Measurements from ENCODE around the gene OGFOD3.
"Not testable (repeated sequence)": the region's sequence is repeated elsewhere in the genome, so short reads cannot be mapped to it uniquely, and the experiment has no call there.

OGFOD3 gene

GRCh38 chr17:82386255-82386831, 32.0 kb downstream of the OGFOD3 start:
- no peak for DNase-seq

GRCh38 chr17:82385559-82386254, 32.7 kb downstream of the OGFOD3 start:
- no peak for DNase-seq

- DNase-seq: peak; percentile 45
These were observed 33.5 kb downstream of the OGFOD3 start for GRCh38 chr17:82384730-82385481.

- no peak for DNase-seq
These were observed 34.2 kb downstream of the OGFOD3 start for GRCh38 chr17:82384051-82384729.

- DNase-seq: peak; percentile 28
These were observed 35.0 kb downstream of the OGFOD3 start for GRCh38 chr17:82383411-82383810.

GRCh38 chr17:82382933-82383255, 35.5 kb downstream of the OGFOD3 start:
- no peak for DNase-seq

GRCh38 chr17:82382220-82382932, 36.0 kb downstream of the OGFOD3 start:
- DNase-seq: not testable (repeated sequence)

- DNase-seq: not testable (repeated sequence)
These were observed 36.7 kb downstream of the OGFOD3 start for GRCh38 chr17:82381703-82382009.

GRCh38 chr17:82380860-82381702, 37.3 kb downstream of the OGFOD3 start:
- DNase-seq: no peak

- DNase-seq: no peak
These were observed 39.7 kb downstream of the OGFOD3 start for GRCh38 chr17:82378741-82379021.

- no peak for DNase-seq
These were observed 40.3 kb downstream of the OGFOD3 start for GRCh38 chr17:82377924-82378740.

GRCh38 chr17:82377294-82377693, 41.1 kb downstream of the OGFOD3 start:
- not testable (repeated sequence) for DNase-seq

- no peak for DNase-seq
These were observed 42.2 kb downstream of the OGFOD3 start for GRCh38 chr17:82376042-82376730.

GRCh38 chr17:82375359-82376041, 42.9 kb downstream of the OGFOD3 start:
- no peak for DNase-seq

- DNase-seq: peak; percentile 52
These were observed 43.6 kb downstream of the OGFOD3 start for GRCh38 chr17:82374626-82375331.

- DNase-seq: no peak
These were observed 44.4 kb downstream of the OGFOD3 start for GRCh38 chr17:82373731-82374625.

- DNase-seq: not testable (repeated sequence)
These were observed 45.3 kb downstream of the OGFOD3 start for GRCh38 chr17:82373072-82373452.

- DNase-seq: no peak
These were observed 45.9 kb downstream of the OGFOD3 start for GRCh38 chr17:82372249-82373071.

Measured in NCI-H510A (cell line).